ENCODE data around the gene RAB3D.

DNA sequence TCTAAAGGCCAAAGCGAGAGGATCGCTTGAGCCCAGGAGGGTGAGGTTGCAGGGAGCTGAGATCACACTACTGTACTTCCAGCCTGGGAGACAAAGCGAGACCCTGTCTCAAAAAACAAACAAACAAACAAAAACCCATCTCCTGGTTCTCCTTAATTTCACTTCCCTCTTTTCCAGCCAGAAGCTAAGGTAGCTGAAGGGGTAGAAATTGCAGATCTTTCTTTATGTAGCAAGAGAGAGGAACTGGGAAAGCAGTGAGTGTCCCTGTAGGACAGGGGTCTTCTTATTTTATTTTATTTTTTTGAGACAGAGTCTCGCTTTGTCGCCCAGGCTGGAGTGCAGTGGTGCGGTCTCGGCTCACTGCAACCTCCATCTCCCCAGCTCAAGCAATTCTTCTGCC lies 48.0 kb downstream of the RAB3D start:
- no peak for TF ChIP-seq CTCF (conservative IDR thresholded peaks at IDR 0.05; ENCODE audit: low read depth, low read length)
- TF ChIP-seq EZH2 (IDR thresholded peaks at IDR 0.05; ENCODE audit: low read length, unreplicated experiment): no peak

All from PC-3 (cell line).